Nephron (organoid): Measurements from ENCODE around the gene SCGB3A1.

Experiments used
- H3K27ac Mint-ChIP-seq, 3 experiments: 2 replicates each; pipeline ENCODE4 v1.8.0; 2020; ENCODE audit warnings: mixed read lengths in 3 of 3, mild to moderate bottlenecking in 2 of 3, moderate library complexity in 1 of 3
- H3K27me3 Mint-ChIP-seq: 2 replicates; pipeline ENCODE4 v1.8.0; 2021; ENCODE audit warnings: low read depth, mild to moderate bottlenecking, moderate library complexity, mixed read lengths
- H3K36me3 Mint-ChIP-seq: 2 replicates; pipeline ENCODE4 v1.8.0; 2020; ENCODE audit warnings: low read depth, mixed read lengths
- H3K4me1 Mint-ChIP-seq: 2 replicates; pipeline ENCODE4 v1.8.0; 2020; ENCODE audit warnings: mixed read lengths
- H3K4me3 Mint-ChIP-seq, 3 experiments: 2 replicates each; pipeline ENCODE4 v1.8.0; 2020; ENCODE audit warnings: mild to moderate bottlenecking in 3 of 3, mixed read lengths in 3 of 3, moderate library complexity in 2 of 3
- H3K9me3 Mint-ChIP-seq: 2 replicates; pipeline ENCODE4 v1.8.0; 2020; ENCODE audit warnings: mixed read lengths
- TF ChIP-seq, protein P1 (sequence below), 3 experiments: fragments of 200-600 bp; sonication (generic); IDR thresholded peaks; one replicate each; pipeline ENCODE4 v1.5.0; 2021; ENCODE audit warnings: antibody characterized with exemption in 3 of 3; ENCODE audit not compliant: unreplicated experiment in 3 of 3

The SCGB3A1 gene

DNA sequence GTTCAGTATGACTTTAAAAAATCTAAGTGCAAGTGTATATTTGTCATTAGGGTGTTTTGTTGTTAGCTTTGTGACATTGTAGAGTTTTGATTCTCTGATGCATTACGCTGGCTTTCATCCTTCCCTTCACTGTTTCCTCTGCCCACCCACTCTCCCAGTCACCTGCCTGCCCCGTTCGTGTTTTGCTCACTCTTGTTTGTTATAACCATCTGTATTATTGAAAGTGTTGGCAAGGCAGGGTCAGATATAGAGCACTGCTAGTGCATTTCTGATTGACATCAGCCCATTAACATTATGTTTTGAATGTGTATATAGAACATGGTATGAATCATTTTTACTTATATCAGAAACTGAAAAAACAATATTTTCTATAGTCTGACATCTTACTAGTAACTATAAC, 27.3 kb downstream of the SCGB3A1 start:
- peaks cover 82% of the 10 kb centered on the region for H3K36me3 Mint-ChIP-seq
- no peaks in the 10 kb centered on the region for H3K9me3 Mint-ChIP-seq
- H3K4me3 Mint-ChIP-seq: no peak overlapping the region
- H3K4me1 Mint-ChIP-seq: no peaks in the 10 kb centered on the region
- H3K27me3 Mint-ChIP-seq: no peaks in the 10 kb centered on the region
- peak overlapping the region in 1 of 3 experiments; percentile 10 for H3K27ac Mint-ChIP-seq
- TF ChIP-seq, protein P1, sequence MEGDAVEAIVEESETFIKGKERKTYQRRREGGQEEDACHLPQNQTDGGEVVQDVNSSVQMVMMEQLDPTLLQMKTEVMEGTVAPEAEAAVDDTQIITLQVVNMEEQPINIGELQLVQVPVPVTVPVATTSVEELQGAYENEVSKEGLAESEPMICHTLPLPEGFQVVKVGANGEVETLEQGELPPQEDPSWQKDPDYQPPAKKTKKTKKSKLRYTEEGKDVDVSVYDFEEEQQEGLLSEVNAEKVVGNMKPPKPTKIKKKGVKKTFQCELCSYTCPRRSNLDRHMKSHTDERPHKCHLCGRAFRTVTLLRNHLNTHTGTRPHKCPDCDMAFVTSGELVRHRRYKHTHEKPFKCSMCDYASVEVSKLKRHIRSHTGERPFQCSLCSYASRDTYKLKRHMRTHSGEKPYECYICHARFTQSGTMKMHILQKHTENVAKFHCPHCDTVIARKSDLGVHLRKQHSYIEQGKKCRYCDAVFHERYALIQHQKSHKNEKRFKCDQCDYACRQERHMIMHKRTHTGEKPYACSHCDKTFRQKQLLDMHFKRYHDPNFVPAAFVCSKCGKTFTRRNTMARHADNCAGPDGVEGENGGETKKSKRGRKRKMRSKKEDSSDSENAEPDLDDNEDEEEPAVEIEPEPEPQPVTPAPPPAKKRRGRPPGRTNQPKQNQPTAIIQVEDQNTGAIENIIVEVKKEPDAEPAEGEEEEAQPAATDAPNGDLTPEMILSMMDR (IDR thresholded peaks at IDR 0.05; ENCODE audit: unreplicated experiment in 3 of 3): no peak

DNA sequence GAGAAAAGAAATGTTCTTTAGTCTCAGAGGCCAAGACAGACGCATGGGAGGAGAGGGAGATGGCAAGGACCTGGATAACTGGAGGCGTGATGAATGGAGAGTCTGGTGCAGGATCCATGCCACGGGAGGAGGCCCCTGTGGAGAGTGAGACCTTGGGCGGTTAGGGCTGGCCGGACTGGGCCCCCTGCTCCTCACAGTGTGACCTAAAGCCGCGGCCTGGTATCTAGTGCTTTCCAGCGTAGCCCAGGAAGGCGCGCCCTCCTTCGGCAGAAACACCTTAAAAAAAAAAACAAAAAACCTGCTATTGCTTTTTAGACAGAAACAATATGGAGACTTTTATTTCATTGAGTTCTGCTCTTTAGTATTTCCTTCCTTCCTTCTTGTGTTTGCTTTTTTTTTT, 33.1 kb downstream of the SCGB3A1 start:
- H3K27me3 Mint-ChIP-seq: no peaks in the 10 kb centered on the region
- H3K4me3 Mint-ChIP-seq: no peak overlapping the region
- H3K27ac Mint-ChIP-seq: no peak overlapping the region
- TF ChIP-seq, protein P1 (IDR thresholded peaks at IDR 0.05; ENCODE audit: unreplicated experiment in 3 of 3): no peak
- H3K36me3 Mint-ChIP-seq: peaks cover 78% of the 10 kb centered on the region
- H3K9me3 Mint-ChIP-seq: no peaks in the 10 kb centered on the region
- no peaks in the 10 kb centered on the region for H3K4me1 Mint-ChIP-seq

DNA sequence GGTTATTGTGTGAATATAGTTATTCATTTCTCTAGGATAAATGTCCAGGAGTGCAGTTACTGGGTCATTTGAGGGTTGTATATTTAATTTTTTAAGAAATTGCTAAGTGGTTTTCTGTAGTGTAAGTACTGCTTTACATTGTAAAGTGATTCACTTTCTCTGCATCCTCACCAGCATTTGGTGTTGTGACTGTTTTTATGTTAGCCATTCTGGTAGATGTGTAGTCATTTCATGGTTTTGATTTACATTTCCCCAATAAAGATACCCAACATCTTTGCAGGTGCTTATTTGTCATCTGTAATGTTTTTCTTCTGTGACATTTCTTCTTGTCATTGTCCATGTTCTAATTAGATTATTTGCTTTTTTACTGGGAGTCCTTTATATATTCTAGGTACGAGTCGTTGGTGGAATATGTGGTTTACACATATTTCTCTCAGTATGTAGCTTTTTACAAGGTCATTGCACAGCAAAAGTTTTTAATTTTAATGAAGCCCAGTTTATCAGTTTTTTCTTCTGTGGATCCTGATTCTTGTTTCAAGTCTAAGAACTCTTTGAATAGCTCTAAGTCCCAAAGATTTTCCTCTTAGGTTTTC, 34.0 kb downstream of the SCGB3A1 start:
- Mint-ChIP-seq H3K4me1 (no peaks in the 10 kb centered on the region), H3K36me3 (peaks cover 87% of the 10 kb centered on the region)

DNA sequence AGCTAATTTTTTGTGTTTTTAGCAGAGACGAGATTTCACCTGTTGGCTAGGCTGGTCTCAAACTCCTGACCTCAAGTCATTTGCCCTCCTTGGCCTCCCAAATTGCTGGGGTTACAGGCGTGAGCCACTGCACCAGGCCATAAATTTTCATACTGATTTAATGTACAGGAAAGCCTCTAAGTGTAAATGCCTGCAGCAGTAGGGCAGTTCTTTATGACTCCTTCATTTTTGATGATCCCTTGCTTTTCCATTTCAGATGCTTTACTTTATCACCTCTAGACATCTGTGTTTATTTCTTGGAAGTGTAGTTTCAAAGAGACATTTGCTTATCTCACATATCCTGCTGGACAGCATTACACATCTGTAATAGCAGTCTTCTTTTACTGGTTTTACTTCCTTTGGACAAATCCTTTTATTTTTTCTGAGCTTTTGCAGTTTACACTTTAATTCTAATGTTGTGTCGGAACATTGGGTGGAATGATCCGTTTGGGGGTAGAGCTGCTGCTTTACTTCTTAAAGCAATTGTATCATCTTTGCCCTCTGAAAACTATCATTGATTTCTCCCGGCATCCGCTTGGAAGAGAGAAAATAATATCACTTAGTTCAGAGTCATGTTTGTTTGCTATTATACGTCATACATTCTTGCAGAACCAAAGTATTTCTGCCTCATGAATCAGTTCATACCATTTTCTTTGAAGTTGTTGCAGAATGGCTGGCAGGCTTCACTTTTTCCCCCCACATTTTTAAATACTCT, 36.0 kb downstream of the SCGB3A1 start:
- H3K4me3 Mint-ChIP-seq: no peak overlapping the region
- H3K27ac Mint-ChIP-seq: peak overlapping the region in 1 of 3 experiments; percentile 31
- H3K4me1 Mint-ChIP-seq: no peaks in the 10 kb centered on the region
- H3K36me3 Mint-ChIP-seq: peaks cover 84% of the 10 kb centered on the region
- no peaks in the 10 kb centered on the region for H3K9me3 Mint-ChIP-seq
- no peaks in the 10 kb centered on the region for H3K27me3 Mint-ChIP-seq
- TF ChIP-seq, protein P1 (IDR thresholded peaks at IDR 0.05; ENCODE audit: unreplicated experiment in 3 of 3): no peak

More for the DNA sequence above, 34.0 kb downstream of the SCGB3A1 start:
- Mint-ChIP-seq H3K27ac (no peak overlapping the region), H3K4me3 (no peak overlapping the region), H3K9me3 (no peaks in the 10 kb centered on the region), H3K27me3 (no peaks in the 10 kb centered on the region)
- TF ChIP-seq, protein P1 (IDR thresholded peaks at IDR 0.05; ENCODE audit: unreplicated experiment in 3 of 3): no peak

DNA sequence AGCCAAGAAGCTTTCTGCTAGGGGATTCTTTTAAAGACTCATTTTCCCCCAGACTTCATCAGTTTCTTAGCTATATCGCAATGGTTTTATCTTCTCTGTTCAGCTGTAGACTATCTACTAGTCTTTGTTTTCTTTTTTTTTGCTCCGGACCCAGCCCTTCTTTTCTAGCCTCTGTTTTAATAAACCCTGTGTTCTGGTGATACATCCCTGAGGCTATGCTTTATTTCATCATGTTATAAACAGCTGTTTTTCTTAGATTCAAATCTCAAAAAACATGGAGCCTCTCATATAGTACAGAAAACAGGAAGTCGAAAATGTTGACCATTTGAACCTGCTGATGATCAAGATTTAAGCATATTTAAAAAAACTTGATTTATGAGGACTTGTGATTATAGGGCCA, 37.8 kb downstream of the SCGB3A1 start:
- Mint-ChIP-seq H3K36me3 (peaks cover 83% of the 10 kb centered on the region), H3K4me1 (no peaks in the 10 kb centered on the region), H3K27me3 (no peaks in the 10 kb centered on the region), H3K4me3 (no peak overlapping the region), H3K9me3 (no peaks in the 10 kb centered on the region), H3K27ac (peak overlapping the region in 1 of 3 experiments; percentile 16)
- TF ChIP-seq, protein P1 (IDR thresholded peaks at IDR 0.05; ENCODE audit: unreplicated experiment in 3 of 3): no peak

DNA sequence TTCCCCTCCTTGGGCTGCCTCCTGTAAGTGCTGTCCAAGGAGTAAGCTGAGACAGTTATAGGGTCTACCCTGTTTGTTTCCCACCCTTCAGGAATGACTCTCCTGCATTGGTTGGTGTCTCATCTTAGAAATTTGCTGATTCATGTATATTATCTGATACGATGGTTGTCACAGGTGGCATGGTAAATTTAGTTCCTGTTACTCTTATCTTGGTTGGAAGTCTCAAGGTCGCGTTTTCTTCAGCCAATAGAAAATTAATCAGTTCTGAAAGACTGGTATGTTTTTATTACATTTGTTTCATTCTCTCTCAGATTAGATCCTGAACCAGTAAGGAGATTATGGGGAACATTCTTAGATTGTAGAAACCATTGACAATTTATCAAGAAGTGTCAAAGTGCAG, 42.7 kb downstream of the SCGB3A1 start:
- H3K27me3 Mint-ChIP-seq: no peaks in the 10 kb centered on the region
- no peak overlapping the region for H3K4me3 Mint-ChIP-seq
- TF ChIP-seq, protein P1 (IDR thresholded peaks at IDR 0.05; ENCODE audit: unreplicated experiment in 3 of 3): no peak
- no peaks in the 10 kb centered on the region for H3K9me3 Mint-ChIP-seq
- no peak overlapping the region for H3K27ac Mint-ChIP-seq
- peaks cover 76% of the 10 kb centered on the region for H3K36me3 Mint-ChIP-seq
- H3K4me1 Mint-ChIP-seq: no peaks in the 10 kb centered on the region
